Renal cortex interstitium (tissue), 11 donors: ENCODE measurements around the gene RAB26. TPM values are rescaled to one million over a fixed set of nuclear protein-coding genes. Genes with fewer than 3 reads are reported as not detected.
A peak's percentile ranks its signal among the peaks of the same experiment; 100 is the strongest.
"Not testable (repeated sequence)": the region's sequence is repeated elsewhere in the genome, so short reads cannot be mapped to it uniquely, and the experiment has no call there.

ENCODE experiments used
- DNase-seq, 11 donors: peaks; one replicate each; pipeline ENCODE4 v3.0.0-alpha.2; 2013; ENCODE audit warnings: low read depth in 9 of 11, low spot score in 4 of 11; ENCODE audit errors: extremely low read depth in 1 of 11
- polyA plus RNA-seq, 3 donors: library from polyadenylated mRNA; unstranded; fragments of 120-200 nt; gene quantifications; one replicate each; pipeline ENCODE4 v1.2.1, GENCODE V29; 2013; ENCODE audit not compliant: insufficient read length in 3 of 3

Gene RAB26
- polyA plus RNA-seq, 3 donors = 2.6 to 3.4 (median 3.0) TPM

DNA sequence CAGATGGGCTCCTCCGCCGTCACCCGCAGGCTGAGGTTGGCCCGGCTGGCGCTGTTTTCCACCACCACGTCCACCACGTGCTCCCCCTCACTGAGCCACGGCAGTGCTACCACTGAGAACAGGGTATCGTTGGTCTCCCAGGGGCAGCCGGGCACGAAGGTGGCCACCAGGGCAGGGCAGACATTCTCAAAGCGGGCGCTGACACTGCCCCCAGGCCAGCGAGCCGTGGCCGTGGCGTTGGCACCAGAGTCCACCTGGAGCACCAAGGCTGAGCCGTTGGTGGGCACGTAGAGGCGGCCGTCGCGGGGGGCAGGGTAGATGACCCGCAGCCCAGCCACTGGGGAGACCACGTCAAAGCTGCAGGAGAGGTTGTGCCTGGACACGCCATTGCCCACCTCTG, 34.2 kb upstream of the RAB26 start:
- DNase-seq = not testable (repeated sequence)

DNA sequence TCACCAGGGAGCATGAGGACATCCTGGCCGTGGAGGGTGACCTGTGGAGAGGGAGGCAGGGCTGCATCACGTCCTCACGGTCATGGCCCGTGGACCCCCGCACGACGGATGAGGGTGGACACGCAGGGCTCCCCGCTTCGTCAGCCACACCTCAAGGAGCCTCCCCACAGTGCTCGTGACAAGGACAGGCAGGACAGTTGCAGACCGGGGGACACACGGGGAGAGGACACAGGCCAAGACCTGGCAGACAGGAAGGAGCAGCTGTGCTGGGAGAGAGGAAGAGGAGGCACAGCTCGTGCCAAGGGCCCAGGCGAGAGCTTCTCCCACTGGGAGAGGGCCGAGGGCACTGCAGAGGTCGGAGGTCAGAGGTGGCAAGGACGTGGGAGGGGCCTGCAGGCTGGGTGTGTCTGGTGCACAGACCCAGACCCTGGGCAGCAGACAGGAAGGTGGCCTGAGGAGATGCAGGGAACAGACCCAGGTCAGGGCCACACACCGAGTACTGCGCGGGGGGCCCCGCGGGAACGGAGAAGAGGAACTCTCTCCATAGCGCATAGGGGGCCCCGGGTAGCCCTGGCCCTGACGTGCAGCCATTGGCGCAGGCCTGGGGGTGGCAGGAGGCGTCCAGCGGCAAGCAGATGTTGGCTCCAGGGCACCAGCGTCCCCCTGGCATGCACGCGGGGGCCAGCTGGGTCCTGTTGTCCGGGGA, 33.4 kb upstream of the RAB26 start:
- DNase-seq = not testable (repeated sequence)

DNA sequence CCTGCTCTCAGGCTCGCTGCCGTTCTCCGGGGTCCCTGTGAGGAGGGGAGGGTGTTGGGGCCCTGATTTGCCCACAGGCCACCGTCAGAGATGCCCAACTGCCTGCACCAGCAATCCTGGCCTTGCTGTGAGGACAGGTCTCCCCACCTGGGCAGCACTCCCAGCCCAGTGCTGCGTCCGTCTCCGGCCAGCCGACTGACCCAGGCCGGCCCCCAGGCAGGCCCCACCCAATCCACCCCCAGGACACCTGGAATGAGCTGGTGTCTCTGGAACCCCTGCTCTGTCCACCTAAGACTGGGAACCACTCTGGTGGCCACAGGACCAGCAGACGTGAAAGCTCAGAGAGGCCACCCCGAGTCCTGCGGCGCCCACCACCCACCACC, 32.8 kb upstream of the RAB26 start:
- no peak for DNase-seq

DNA sequence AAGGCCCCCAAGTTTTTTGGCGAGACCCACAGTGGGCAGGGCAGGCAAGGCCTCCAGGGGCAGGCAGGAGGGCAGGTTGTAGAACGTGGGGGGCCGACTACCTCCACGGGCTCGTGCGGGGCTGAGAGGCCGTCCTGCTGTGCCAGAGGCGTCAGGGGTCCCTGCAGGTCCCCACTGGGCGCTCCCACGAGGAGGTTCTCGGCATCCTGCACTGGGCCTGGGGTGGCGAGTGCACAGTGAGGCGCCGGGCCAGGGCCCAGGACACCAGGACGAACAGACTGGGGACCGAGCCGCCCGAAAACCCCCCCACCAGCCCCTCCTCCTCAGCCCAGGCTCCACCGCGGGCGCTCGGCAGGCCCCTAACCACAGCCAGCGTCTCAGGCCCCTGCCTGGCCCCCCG, 32.0 kb upstream of the RAB26 start:
- DNase-seq = not testable (repeated sequence)

DNA sequence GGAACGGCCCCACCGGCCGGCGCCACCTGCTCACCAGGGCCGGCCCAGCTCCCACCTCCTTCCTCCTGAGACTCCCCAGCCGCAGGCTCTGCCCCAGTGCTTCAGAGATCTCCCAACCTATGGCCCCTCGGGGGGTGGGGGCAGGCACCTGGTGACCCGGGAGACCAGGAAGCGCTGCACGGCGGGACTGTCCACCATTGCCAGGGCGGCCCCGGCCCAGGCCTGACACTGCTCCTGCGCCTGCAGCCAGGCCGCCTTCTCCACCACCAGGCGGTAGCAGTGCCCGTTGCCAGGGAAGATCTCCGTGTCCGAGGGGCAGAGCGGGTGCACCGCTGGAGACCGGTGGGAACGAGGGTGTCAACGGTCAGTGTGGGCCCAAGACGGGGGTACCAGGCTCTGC, 31.1 kb upstream of the RAB26 start:
- not testable (repeated sequence) for DNase-seq

DNA sequence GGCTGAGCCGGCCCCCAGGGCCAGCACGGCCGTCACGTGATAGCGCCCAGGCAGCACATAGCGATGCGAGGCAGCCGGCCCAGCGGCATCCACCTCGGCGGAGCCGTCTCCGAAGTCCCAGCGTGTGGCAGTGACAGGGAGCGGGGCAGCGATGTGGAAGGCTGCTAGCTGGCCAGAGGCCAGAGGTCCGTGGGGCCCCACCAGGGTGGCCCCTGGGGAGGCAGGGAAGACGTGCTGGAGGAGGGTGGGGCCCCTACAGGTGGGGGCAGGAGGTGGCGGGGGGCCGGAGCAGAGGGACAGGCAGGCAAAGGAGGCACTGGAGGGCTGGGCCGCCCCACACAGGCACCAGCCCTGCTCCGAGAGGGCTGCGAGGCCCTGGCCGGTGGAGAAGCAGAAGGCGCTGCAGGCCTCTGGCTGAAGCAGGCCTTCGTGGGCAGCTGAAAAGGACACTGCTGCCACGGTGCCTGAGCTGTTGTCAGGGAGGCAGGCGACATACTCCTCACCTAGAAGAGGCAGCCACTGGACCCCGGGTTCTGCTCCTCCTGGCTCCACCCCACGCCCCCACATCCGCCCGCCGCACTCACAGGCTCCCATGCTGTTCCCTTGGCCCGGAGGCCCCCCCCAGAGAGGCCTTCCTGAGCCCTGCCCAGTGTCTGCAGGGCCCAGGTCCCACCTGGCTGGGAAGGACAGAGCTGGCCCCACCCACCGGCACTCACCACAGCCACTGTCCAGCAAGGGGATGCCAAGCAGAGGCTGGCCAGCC, 30.3 kb upstream of the RAB26 start:
- not testable (repeated sequence) for DNase-seq

DNA sequence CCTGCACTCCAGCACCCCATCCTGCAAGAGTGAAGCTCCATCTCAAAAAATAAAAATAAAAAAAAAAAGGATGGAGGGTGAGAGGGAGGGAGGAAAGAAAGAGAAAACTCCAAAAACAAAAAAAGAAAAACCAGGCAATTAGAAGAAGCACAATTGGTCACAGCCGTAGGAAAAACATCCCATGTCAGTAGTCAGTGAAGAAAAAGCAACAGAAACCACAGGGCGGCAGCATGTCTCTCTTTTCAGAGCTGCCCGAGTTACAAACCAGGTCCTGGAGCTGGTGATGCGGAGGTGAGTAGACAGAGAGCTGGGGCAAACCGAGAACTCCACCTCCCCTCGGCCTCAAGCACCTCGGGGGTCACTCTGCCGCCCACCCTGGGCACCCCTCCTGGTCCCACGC, 27.1 kb upstream of the RAB26 start:
- not testable (repeated sequence) for DNase-seq

DNA sequence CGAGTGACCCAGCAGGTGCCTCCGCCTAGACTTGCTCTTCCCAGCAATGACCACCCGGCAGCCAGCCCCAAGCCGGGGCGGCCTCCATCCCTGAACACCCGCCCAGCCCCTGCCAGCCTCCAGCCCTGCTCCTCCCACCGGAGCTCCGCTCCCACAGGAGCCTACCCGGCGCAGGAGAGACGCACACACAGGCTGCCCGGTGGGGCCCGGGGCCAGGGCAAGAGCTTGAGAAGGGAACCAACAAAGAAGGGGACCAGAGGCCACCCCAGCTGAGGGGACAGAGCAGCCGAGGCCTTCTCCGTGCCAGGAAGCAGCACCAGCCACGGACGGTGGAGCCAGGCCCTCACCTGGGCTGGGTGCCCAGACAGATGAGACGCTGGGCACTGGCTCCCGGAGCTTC, 26.6 kb upstream of the RAB26 start:
- no peak for DNase-seq

DNA sequence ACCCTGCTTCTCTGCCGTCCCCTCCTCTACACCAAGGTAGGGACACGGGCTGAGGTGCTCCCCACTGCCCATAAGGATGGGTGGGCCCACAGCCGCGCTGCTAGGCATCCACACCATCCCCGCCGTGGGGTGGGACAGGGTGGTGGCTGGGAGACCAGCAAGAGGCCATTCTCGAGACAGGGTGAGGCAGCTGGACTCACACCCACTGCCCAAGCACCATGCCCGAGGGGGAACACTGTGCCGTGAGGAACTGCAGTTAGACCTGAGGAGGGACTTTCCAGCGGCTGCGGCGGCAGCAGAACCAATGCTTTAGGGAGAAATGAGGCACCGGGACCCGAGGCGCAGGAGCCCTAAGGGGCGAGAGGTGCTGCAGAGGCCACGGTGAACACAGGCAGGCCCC, 26.0 kb upstream of the RAB26 start:
- no peak for DNase-seq

DNA sequence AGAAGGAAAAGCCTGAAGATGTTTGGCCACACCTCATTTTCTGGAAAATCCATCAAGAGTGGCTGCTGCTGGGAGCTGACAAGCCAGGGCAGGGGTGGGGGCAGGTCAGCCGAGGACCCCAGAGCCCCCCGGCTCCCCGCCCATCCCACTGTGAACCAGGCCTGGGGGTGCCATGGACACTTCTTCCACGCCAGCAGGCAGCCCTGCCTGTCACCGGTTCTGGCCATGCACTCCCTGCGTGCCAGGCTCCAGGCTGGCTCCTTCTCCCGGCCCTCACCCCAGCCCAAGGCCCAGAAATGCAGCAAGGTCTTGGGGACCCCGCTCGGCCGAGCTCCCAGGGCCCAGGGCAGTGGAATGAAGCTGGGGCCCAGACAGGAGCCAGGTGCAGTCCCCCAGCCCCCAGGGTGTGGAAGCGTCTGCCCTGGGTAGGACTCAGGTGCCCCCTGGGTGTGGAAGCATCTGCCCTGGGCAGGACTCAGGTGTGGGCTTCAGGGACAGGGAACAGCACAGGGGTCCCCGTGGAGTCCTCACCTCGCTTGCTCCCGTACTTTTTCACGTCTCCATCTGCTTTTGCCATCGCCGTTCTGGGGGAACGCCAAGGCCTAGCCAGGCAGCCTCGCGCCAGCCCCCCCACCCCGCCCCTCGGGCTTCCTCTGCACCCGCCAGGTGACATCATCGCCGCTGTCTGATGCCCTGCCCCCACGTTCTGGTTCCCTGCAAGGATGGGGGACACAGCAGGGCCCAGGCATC, 25.3 kb upstream of the RAB26 start:
- DNase-seq = not testable (repeated sequence)

DNA sequence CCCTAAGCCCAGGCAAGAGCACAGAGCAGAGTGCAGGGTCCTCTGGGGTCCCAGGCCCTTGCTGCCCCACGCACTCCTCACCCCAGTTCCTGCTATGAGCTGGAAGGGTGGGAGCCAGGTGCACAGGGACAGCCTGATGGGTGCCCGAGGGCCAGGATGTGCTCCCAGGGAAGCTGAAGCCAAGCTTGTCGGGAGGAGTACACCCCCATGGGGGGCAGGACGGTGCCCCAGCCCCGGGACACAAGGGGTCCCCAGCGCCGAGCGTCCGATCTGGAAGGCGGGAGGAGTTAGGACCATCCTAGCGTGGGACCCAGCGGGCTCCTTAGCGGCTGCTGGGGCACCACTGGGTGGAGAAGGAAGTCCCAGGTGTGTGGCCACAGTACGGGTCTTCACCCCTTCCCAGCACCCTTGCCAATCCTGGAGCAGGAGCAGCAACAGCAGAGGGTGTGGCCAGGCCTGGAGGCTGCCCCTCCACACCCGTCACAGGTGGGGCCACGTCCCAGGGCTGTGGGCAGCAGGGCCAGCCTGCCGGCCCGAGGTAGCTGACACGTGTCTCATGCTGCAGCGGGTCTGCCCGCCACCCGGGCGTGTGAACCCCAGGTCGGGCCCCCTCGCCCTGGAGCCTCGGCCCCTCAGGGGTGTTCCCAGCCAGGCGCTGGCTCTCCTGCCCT, 24.6 kb upstream of the RAB26 start:
- not testable (repeated sequence) for DNase-seq

DNA sequence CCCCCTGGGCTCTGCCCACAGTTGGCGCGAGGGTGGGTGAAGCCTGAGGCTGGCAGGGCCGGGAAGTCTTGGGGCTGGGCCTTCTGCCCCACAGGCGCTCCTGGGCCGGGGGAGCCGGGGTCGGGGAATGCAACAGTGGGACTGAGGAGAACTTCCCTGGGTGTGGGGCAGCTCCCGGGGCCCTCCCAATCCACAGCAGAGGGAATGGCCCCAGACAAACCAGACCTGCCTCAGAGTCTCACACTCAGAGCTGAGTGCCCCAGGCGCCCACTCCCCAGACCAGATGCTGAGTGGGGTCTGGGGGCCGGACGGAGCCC, 24.1 kb upstream of the RAB26 start:
- not testable (repeated sequence) for DNase-seq

DNA sequence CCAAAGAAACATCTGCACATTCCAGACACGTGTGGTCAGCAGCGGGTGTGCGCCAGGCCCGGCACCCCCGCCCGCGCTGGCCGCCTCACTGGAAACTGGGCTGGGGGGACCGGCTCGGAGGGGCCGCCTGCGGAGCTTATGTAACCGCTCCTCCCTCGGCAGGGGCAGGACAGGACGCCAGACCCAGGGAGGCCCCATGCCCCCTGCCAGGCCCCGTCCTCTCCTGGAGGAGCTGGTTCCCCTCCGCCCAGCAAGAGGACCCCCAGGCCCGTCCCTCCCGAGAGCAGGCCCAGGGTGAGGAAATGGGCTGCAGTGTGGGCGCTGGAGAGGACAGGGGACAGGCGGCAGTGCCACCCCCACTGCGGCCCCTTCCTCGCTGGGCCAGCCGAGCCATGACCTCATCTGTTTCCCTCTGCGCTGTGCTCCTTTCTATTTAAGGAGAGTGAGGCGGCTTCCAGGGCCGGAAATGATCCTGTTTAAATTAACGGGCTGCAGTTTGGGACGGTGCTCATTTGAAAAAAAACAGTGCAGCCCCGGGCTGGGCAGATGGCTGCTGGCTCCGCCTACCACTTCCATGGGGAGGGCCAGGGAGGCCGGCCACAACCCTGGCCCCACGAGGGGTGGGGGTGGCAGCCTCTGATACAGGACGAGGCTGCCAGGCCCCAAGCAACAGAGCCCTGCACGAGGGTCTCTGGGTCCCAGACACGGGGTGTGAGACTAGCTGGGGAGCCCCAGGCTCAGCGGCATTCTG, 23.6 kb upstream of the RAB26 start:
- DNase-seq = peak in 5 of 11 donors; percentile 47 to 63 (median 52)

DNA sequence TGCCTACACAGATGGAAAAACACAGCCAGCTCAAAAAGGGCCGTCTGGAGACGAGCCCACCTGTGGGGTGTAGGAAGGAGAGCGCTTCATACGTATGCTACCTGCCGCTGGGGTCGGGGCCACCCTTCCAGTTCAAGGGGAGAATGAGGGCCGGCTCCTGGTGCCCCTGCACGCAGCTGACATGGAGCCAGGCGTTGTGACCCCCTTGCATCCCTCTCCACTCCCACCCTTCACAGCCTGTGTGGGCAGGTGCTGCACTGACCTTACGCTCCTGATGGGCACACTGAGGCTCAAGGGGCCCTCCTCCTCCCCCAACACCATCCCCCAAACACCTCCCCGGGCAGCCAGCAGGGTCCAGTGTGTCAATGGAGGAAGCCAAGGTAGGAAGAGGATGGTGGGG, 22.8 kb upstream of the RAB26 start:
- not testable (repeated sequence) for DNase-seq

DNA sequence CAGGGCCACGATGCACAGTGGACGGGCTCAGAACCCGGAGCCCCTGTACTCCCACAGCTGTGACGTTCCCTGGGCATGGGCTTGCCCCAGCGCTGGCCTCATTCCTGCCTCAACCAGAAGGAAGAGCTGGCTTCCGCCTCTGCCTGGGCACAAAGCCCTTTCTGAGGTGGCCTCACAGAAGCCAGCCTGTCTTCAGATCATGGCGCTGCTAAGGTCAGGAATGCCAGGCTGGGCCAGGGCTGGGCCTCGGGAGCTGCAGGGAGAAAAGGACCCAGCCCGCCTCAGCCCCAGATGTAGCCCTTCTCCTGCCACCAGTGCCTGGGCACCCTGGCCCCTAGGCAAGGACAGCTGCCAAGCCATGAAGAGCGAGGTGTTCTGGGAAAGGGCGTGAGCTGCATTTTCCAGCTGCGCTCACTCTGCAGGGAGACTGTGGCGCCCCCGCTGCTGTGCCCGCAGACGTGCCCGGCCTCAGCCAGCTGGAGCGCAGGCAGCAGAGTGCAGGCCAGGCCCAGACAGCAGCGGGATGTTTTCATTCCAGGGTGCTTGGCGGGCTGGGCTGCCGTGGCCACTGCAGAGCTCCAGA, 22.2 kb upstream of the RAB26 start:
- DNase-seq = not testable (repeated sequence)

DNA sequence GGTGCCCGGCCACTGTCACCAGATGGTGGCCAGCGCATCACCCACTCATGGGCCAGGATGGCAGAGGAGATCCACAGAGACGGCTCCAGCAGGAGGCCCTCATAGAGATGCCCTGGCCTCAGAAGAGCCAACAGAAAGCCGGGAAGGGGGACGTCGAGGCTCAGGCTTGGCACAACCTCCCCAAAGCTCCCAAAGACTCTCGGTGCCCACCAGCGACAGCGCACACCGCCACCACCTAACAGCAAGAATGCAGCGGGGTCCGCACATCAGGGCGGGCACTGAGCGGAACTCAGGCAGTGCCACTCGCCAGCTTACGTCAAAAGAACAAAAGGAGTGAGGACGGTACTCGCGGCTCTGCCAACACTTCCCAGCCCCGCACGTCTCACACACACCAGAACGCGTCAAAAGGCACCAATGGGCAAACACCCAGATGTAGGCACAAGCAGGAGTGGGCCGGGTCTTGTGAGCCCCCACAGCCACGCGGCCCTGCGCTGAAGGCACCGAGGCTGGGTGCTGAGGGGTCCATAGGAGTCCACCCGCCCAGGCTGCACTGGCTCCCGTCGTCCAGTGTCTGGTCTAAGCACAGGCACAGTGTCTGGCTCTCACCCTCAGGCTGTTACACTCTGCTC, 21.4 kb upstream of the RAB26 start:
- not testable (repeated sequence) for DNase-seq

DNA sequence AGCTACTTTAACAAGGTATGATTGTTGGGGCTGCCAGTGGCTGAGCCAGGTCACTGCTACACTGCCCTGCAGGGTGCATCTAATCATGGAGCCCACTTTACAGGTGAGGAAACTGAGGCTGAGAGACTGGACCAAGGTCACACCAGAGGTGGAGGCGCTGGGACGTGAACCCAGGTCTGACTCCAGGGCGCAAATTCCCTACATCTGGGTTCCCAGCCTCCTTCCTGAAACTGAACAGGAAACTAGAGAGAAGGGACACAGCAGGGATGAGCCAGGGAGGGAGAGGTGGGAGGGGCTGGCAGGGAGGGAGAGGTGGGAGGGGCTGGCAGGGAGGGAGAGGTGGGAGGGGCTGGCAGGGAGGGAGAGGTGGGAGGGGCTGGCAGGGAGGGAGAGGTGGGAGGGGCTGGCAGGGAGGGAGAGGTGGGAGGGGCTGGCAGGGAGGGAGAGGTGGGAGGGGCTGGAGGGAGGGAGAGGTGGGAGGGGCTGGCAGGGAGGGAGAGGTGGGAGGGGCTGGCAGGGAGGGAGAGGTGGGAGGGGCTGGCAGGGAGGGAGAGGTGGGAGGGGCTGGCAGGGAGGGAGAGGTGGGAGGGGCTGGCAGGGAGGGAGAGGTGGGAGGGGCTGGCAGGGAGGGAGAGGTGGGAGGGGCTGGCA, 20.7 kb upstream of the RAB26 start:
- DNase-seq = not testable (repeated sequence)

DNA sequence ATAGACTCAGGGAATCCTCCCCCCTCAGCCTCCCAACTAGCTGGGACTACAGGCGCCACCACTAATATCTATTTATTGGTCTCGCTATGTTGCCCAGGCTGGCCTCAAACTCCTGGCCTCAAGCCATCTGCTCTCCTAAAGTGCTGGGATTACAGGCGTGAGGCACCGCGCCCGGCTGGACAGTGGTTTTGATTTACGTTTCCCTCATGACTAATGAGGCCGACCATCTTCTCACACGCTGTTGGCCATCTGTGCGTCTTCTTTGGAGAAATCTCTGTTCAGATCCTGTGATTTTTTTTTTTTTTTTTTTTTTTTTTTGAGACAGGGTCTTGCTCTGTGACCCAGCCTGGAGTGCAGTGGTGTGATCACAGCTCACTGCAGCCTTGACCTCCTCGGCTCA, 19.2 kb upstream of the RAB26 start:
- DNase-seq = not testable (repeated sequence)
